Breast epithelium (tissue), 4 donors: Measurements from ENCODE around the gene TMEM63B. TPM values are rescaled to one million over a fixed set of nuclear protein-coding genes. Genes with fewer than 3 reads are reported as not detected.

ENCODE experiments used
- DNase-seq, 2 donors: peaks; one replicate each; pipeline ENCODE4 v3.0.0-alpha.2; 2019; ENCODE audit warnings: low spot score in 2 of 2
- H3K27ac ChIP-seq, 2 donors: fragments of 200-600 bp; sonication (generic) in 1 of 2; one replicate each; pipeline ENCODE4 v1.5.1; 2016 to 2019; ENCODE audit warnings: mild to moderate bottlenecking in 1 of 2
- H3K27me3 ChIP-seq, 2 donors: fragments of 200-600 bp; sonication (generic) in 1 of 2; one replicate each; pipeline versions ENCODE4 v1.5.1 to v1.6.0; 2017 to 2019; ENCODE audit warnings: control low read depth in 1 of 2, mild to moderate bottlenecking in 1 of 2
- H3K36me3 ChIP-seq: fragments of 200-600 bp; one replicate; pipeline ENCODE4 v1.5.1; 2019
- H3K4me1 ChIP-seq, 2 donors: fragments of 200-600 bp; sonication (generic); one replicate each; pipeline ENCODE4 v1.5.1; 2016 to 2019; ENCODE audit warnings: control low read depth in 1 of 2
- H3K4me3 ChIP-seq, 3 donors: fragments of 200-600 bp; sonication (generic); 1 replicate in 2 of 3; 2 replicates in 1 of 3; pipeline ENCODE4 v1.5.1; 2016 to 2019; ENCODE audit warnings: mild to moderate bottlenecking in 3 of 3, moderate library complexity in 2 of 3
- H3K9me3 ChIP-seq, 2 donors: fragments of 200-600 bp; sonication (generic) in 1 of 2; one replicate each; pipeline ENCODE4 v1.5.1; 2016 to 2019; ENCODE audit warnings: control low read depth in 1 of 2
- POLR2A ChIP-seq: fragments of 450-650 bp; IDR thresholded peaks from one replicate; pipeline ENCODE4 v1.6.1; 2016; ENCODE audit warnings: antibody characterized with exemption, mild to moderate bottlenecking, moderate library complexity
- POLR2AphosphoS5 ChIP-seq, 3 donors: sonication (generic); formaldehyde crosslinking; IDR thresholded peaks; one replicate each; pipeline ENCODE4 v1.6.1; 2017; ENCODE audit warnings: antibody characterized with exemption in 3 of 3
- intact Hi-C: fragments of 100-400 bp; cut with DNase I; formaldehyde crosslinking; loops from one replicate; pipeline ENCODE4 v1.15.1; 2023; ENCODE audit warnings: low total_unique reads
- total RNA-seq, 3 donors: library from RNA; depleted of rRNA; stranded (reverse); fragments of >200 nt; gene quantifications; one replicate each; pipeline ENCODE4 v1.1.0, GENCODE V29; 2016
- TF ChIP-seq, protein P1 (sequence below), 3 donors: fragments of 450-650 bp; IDR thresholded peaks; one replicate each; pipeline ENCODE4 v1.5.1; 2016 to 2017; ENCODE audit warnings: antibody characterized with exemption in 3 of 3, mild to moderate bottlenecking in 3 of 3, moderate library complexity in 3 of 3

The TMEM63B gene
- total RNA-seq, 3 donors from 2014 or later: 16.7 to 21.8 (median 18.9) TPM

DNA sequence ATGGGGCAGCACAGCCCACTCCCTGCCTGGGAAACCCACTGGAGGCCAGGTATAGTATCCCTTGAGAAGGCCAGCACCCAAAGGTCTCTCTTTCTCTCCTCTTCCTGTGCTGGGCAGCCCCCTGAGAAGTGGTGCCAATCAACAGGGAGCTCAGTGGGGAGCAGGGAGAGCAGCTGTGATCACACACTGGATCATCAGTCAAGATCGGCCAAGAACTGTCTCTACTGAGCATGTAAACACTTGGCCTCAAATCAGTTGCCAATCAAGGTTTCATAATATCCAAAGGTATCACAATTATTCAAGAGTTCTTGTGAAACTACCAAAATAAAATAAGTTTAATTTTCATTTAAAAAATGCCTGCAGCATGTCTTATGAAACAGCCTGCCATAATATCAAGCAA is 18.9 kb upstream of the TMEM63B start:
- H3K27me3 ChIP-seq: no peaks in the 10 kb centered on the region
- H3K9me3 ChIP-seq: no peaks in the 10 kb centered on the region
- H3K36me3 ChIP-seq: peaks cover under 1% of the 10 kb centered on the region
- TF ChIP-seq POLR2A (no peak), POLR2AphosphoS5 (IDR thresholded peaks at IDR 0.05) (no peak)
- TF ChIP-seq, protein P1, sequence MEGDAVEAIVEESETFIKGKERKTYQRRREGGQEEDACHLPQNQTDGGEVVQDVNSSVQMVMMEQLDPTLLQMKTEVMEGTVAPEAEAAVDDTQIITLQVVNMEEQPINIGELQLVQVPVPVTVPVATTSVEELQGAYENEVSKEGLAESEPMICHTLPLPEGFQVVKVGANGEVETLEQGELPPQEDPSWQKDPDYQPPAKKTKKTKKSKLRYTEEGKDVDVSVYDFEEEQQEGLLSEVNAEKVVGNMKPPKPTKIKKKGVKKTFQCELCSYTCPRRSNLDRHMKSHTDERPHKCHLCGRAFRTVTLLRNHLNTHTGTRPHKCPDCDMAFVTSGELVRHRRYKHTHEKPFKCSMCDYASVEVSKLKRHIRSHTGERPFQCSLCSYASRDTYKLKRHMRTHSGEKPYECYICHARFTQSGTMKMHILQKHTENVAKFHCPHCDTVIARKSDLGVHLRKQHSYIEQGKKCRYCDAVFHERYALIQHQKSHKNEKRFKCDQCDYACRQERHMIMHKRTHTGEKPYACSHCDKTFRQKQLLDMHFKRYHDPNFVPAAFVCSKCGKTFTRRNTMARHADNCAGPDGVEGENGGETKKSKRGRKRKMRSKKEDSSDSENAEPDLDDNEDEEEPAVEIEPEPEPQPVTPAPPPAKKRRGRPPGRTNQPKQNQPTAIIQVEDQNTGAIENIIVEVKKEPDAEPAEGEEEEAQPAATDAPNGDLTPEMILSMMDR (IDR thresholded peaks at IDR 0.05): no peak
- H3K4me1 ChIP-seq: no peaks in the 10 kb centered on the region
- intact Hi-C loops: no loop called here
- DNase-seq: no peak
- no peak overlapping the region for H3K4me3 ChIP-seq
- no peak overlapping the region for H3K27ac ChIP-seq

DNA sequence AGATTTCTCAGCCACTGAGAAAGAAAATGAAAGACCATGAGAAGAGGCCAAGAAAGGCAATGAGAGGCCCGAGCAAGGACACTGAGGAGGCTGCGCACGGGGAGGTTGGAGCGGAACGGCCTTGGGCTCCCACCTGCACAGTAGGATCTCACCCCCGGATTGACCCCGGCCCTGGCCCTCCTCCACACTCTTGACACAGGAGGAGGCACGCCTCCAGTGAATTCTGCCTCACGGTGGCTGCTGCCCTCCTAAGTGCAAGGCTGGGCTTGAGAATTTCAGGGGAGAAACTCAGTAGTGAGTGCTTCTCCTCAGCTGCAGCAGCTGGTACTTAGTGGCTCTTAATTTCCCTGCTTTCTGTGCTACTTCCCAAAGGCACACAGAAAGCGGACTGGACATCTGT is 18.1 kb upstream of the TMEM63B start:
- H3K27ac ChIP-seq: no peak overlapping the region
- DNase-seq: no peak
- no peaks in the 10 kb centered on the region for H3K27me3 ChIP-seq
- H3K4me3 ChIP-seq: no peak overlapping the region
- H3K36me3 ChIP-seq: peaks cover 4% of the 10 kb centered on the region
- intact Hi-C loops: no loop called here
- no peak for TF ChIP-seq POLR2A
- TF ChIP-seq, protein P1 (IDR thresholded peaks at IDR 0.05): no peak
- TF ChIP-seq POLR2AphosphoS5 (IDR thresholded peaks at IDR 0.05): no peak
- no peaks in the 10 kb centered on the region for H3K4me1 ChIP-seq
- H3K9me3 ChIP-seq: no peaks in the 10 kb centered on the region

DNA sequence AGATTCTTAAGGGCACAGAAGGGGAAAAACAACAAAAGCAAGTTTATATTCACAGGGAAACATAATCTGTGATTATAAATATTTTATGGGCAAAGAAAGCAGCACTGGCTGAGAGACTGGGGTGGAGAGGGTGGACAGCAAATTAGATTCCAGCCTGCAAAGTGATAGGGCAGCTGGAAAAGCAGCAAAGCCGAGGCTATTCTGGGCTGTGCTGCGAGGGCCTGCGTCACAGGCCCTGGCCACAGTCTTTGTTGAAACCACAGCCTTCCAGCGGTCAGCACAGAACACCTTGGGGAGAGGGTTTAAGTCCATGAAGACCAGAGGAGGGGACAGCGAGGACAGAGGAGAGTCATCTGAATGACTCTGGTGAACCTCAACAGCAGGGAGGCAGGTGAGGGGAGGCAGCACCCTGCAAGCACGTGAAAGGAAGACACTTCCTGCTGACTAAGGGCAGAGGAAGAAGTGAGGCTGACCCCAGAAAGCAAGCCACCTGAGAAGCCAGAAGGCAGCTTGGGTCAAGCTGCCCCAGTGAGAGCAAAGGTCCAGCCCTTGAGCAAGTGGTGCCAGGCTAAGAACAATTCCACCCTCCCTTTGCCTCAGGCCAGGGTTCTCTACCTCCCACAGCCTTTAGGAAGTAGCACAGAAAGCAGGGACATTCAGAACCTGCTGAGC is 17.2 kb upstream of the TMEM63B start:
- Histone ChIP-seq H3K9me3 (no peaks in the 10 kb centered on the region), H3K36me3 (peaks cover 4% of the 10 kb centered on the region), H3K27me3 (no peaks in the 10 kb centered on the region), H3K27ac (no peak overlapping the region), H3K4me1 (no peaks in the 10 kb centered on the region), H3K4me3 (no peak overlapping the region)
- TF ChIP-seq, protein P1 (IDR thresholded peaks at IDR 0.05): no peak
- TF ChIP-seq POLR2AphosphoS5 (IDR thresholded peaks at IDR 0.05) (no peak), POLR2A (no peak)
- intact Hi-C loops: no loop called here
- no peak for DNase-seq

DNA sequence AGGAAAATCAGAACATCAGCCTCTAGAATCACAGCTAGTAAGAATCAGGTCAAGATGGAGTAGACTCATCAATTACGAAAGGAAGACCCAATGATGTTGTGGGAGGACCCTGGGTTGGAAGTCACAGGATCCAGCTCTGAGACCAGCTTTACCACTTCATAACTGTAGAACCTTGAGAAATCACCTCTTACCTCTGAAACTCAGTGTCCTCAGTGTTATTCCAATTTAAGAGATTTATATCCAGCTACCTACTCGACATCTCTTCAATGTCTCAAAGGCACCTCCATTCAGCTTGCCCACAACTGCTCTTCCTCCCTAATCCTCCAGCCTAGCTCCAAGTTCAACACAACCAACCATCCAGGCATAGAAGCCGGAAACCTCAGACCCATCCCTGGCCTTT is 16.4 kb upstream of the TMEM63B start:
- no peaks in the 10 kb centered on the region for H3K9me3 ChIP-seq
- TF ChIP-seq POLR2AphosphoS5 (IDR thresholded peaks at IDR 0.05) (no peak), POLR2A (no peak)
- TF ChIP-seq, protein P1 (IDR thresholded peaks at IDR 0.05): no peak
- H3K36me3 ChIP-seq: peaks cover 4% of the 10 kb centered on the region
- H3K27me3 ChIP-seq: no peaks in the 10 kb centered on the region
- H3K27ac ChIP-seq: no peak overlapping the region
- no peak overlapping the region for H3K4me3 ChIP-seq
- H3K4me1 ChIP-seq: peaks cover 0 to 7% of the 10 kb centered on the region in 2 donors
- DNase-seq: no peak
- intact Hi-C loops: no loop called here

DNA sequence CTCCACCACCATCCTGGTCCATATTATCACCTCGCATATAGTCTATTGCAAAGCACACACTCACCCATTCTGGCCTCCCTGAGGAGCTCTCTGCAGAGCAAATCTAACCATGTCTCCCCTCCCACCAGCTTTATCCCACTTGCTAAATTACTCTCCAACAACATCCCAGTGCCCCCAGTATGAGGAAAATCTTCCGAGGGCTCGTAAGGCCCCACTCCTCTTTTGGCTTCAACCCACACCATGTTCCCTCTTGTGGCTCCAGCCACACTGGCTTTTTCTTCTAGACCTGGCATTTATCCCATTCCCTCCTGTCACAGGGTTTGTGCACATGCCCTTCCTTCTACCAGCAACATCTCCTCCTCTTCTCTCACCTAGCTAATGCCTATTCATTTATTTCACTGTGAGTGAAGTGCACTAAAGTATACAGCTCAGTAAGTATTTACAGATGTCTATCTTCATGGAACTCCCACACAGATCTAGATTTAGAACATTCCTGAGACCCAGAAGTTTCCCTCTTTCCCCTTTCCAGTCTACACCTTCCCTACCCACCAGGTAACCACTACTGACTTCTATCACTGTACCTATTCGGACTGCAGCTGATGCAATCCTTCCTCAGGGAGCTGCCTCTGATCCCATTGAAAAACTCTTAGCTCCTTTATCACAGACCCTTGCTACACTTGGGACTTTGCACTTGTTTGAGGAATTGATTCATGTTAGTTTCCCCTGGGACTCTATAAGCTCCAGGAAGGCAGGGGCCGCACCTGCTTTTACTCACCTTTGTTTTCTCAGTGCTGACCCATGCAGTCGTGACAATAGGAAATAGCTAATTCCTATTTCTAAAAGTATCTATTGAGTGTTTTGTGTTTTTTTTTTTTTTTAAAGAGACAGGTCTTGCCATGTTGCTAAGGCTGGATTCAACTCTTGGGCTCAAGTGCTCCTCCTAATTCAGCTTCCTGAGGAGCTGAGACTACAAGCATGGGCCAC is 15.6 kb upstream of the TMEM63B start:
- H3K4me1 ChIP-seq: peaks cover 0 to 7% of the 10 kb centered on the region in 2 donors

More for the DNA sequence above, 15.6 kb upstream of the TMEM63B start:
- Histone ChIP-seq H3K36me3 (peaks cover 4% of the 10 kb centered on the region), H3K27me3 (no peaks in the 10 kb centered on the region), H3K9me3 (no peaks in the 10 kb centered on the region), H3K27ac (no peak overlapping the region), H3K4me3 (no peak overlapping the region)
- intact Hi-C loops: no loop called here
- no peak for DNase-seq
- TF ChIP-seq, protein P1 (IDR thresholded peaks at IDR 0.05): no peak
- no peak for TF ChIP-seq POLR2A
- no peak for TF ChIP-seq POLR2AphosphoS5 (IDR thresholded peaks at IDR 0.05)
